ENCODE data around the gene DACH1. TPM values are rescaled to one million over a fixed set of nuclear protein-coding genes. Genes with fewer than 3 reads are reported as not detected.

DACH1 gene
- total RNA-seq, 2 experiments from 2014 or later, result not detected

DNA sequence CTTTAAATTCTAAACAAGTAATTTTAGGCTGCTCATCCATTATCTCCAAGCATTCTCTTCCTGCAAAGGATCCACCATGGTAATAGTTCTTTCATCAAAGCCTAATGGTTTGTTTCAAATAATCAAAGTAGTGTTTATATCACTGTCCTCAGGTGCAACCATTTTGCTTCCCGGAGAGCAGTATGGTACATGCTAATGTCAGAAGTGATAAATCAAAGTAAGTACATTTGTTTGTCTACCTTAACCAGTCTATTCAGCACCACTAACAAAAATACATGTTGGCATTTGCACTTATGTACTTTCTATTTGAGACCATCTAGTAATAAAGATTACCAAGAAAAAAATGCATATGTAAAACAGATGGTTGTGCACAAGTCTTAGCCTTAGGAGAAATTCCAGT is 37.5 kb downstream of the DACH1 start:
- Histone ChIP-seq H3K27ac (ENCODE audit: low read depth, low read length, poor library complexity, severe bottlenecking) (no peak overlapping the region), H3K4me2 (ENCODE audit: low read length) (no peak overlapping the region), H4K20me1 (ENCODE audit: insufficient read depth, low read length) (no peaks in the 10 kb centered on the region), H3K79me2 (ENCODE audit: insufficient read depth, low read depth, low read length) (no peaks in the 10 kb centered on the region), H3K36me3 (ENCODE audit: insufficient read depth, low read length) (no peaks in the 10 kb centered on the region), H3K9me2 (ENCODE audit: insufficient read depth, low read length) (no peaks in the 10 kb centered on the region), H3K9me3 (ENCODE audit: low read length) (no peaks in the 10 kb centered on the region), H3K4me1 (ENCODE audit: insufficient read depth, low read length, poor library complexity, severe bottlenecking) (no peaks in the 10 kb centered on the region), H2AFZ (ENCODE audit: low read length) (no peak overlapping the region), H3K4me3 (ENCODE audit: low read depth, low read length, poor library complexity, severe bottlenecking) (no peak overlapping the region)
- CTCF ChIA-PET (ENCODE audit: unreplicated experiment), result no interaction called here
- no TSS peak for BruUV-seq (replicated peaks)
- no peak for DNase-seq (ENCODE audit: low spot score)
- POLR2A ChIA-PET, result no interaction called here
- TF ChIP-seq, protein P1, sequence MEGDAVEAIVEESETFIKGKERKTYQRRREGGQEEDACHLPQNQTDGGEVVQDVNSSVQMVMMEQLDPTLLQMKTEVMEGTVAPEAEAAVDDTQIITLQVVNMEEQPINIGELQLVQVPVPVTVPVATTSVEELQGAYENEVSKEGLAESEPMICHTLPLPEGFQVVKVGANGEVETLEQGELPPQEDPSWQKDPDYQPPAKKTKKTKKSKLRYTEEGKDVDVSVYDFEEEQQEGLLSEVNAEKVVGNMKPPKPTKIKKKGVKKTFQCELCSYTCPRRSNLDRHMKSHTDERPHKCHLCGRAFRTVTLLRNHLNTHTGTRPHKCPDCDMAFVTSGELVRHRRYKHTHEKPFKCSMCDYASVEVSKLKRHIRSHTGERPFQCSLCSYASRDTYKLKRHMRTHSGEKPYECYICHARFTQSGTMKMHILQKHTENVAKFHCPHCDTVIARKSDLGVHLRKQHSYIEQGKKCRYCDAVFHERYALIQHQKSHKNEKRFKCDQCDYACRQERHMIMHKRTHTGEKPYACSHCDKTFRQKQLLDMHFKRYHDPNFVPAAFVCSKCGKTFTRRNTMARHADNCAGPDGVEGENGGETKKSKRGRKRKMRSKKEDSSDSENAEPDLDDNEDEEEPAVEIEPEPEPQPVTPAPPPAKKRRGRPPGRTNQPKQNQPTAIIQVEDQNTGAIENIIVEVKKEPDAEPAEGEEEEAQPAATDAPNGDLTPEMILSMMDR (conservative IDR thresholded peaks at IDR 0.05; ENCODE audit: low read length), result no peak
- no peak for TF ChIP-seq EZH2phosphoT487 (IDR thresholded peaks at IDR 0.05; ENCODE audit: borderline replicate concordance, low read depth, low read length)
- intact Hi-C loops (cut with micrococcal nuclease; ENCODE audit: unreplicated experiment), result no loop called here

DNA sequence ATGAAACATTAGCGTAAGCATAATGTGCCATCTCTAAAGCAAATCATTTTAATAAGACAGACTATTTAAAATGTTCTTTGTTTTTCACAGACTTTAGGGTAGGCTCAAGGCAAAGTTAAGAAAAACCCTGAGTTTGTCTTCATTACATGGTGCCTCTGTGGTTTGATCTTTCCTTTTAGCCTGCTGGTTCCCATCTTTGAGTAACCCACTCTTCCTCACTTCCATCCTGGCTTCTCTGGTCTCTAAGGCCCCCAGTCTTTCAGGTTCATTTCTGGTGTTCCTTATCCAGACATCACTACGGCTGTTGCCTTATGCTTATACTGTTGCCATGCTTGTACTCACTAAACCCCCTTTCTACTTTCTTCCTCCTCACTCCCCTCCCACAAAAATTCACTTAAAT is 38.4 kb downstream of the DACH1 start:
- Histone ChIP-seq H3K27ac (ENCODE audit: low read depth, low read length, poor library complexity, severe bottlenecking) (no peak overlapping the region), H4K20me1 (ENCODE audit: insufficient read depth, low read length) (no peaks in the 10 kb centered on the region), H3K4me2 (ENCODE audit: low read length) (no peak overlapping the region), H3K4me1 (ENCODE audit: insufficient read depth, low read length, poor library complexity, severe bottlenecking) (no peaks in the 10 kb centered on the region), H3K36me3 (ENCODE audit: insufficient read depth, low read length) (no peaks in the 10 kb centered on the region), H3K9me3 (ENCODE audit: low read length) (no peaks in the 10 kb centered on the region), H3K79me2 (ENCODE audit: insufficient read depth, low read depth, low read length) (no peaks in the 10 kb centered on the region), H3K4me3 (ENCODE audit: low read depth, low read length, poor library complexity, severe bottlenecking) (no peak overlapping the region), H2AFZ (ENCODE audit: low read length) (no peak overlapping the region), H3K9me2 (ENCODE audit: insufficient read depth, low read length) (no peaks in the 10 kb centered on the region)
- no TSS peak for BruUV-seq (replicated peaks)
- TF ChIP-seq EZH2phosphoT487 (IDR thresholded peaks at IDR 0.05; ENCODE audit: borderline replicate concordance, low read depth, low read length), result no peak
- TF ChIP-seq, protein P1 (conservative IDR thresholded peaks at IDR 0.05; ENCODE audit: low read length), result no peak
- intact Hi-C loops (cut with micrococcal nuclease; ENCODE audit: unreplicated experiment), result no loop called here
- ChIA-PET CTCF (ENCODE audit: unreplicated experiment) (no interaction called here), POLR2A (no interaction called here)
- DNase-seq (ENCODE audit: low spot score), result no peak

DNA sequence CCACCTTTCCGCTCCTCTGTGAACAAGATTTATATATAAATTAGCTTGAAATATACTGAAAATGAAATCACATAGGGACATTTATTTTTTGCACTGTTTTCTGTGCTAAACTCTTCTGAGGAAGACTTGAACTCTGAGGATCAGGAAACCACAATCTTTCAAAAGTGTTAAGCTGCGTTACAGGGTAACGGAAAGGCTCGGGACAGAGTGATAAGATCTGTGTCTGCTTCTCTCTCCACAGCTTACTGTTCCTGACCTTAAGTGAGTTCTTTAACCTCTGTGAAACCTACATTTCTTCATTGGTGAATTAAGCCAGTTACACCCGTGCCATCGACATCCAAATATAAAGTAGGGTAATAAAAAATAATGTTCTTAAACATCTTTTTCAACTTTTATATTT is 38.9 kb downstream of the DACH1 start:
- TF ChIP-seq, protein P1 (conservative IDR thresholded peaks at IDR 0.05; ENCODE audit: low read length), result no peak
- no peak for TF ChIP-seq EZH2phosphoT487 (IDR thresholded peaks at IDR 0.05; ENCODE audit: borderline replicate concordance, low read depth, low read length)
- no TSS peak for BruUV-seq (replicated peaks)
- Histone ChIP-seq H3K36me3 (ENCODE audit: insufficient read depth, low read length) (no peaks in the 10 kb centered on the region), H3K79me2 (ENCODE audit: insufficient read depth, low read depth, low read length) (no peaks in the 10 kb centered on the region), H3K4me3 (ENCODE audit: low read depth, low read length, poor library complexity, severe bottlenecking) (no peak overlapping the region), H3K9me3 (ENCODE audit: low read length) (no peaks in the 10 kb centered on the region), H2AFZ (ENCODE audit: low read length) (no peak overlapping the region), H3K4me2 (ENCODE audit: low read length) (no peak overlapping the region), H3K4me1 (ENCODE audit: insufficient read depth, low read length, poor library complexity, severe bottlenecking) (no peaks in the 10 kb centered on the region), H4K20me1 (ENCODE audit: insufficient read depth, low read length) (no peaks in the 10 kb centered on the region), H3K27ac (ENCODE audit: low read depth, low read length, poor library complexity, severe bottlenecking) (no peak overlapping the region), H3K9me2 (ENCODE audit: insufficient read depth, low read length) (no peaks in the 10 kb centered on the region)
- CTCF ChIA-PET (ENCODE audit: unreplicated experiment), result interaction anchor here (0.6 kb wide), 1 partner anchor 99 kb away, joined by 3 read pairs; no protein-coding TSS in a partner anchor
- intact Hi-C loops (cut with micrococcal nuclease; ENCODE audit: unreplicated experiment), result no loop called here
- no peak for DNase-seq (ENCODE audit: low spot score)
- POLR2A ChIA-PET, result interaction anchor here (0.6 to 1.0 kb wide), 2 partner anchors 51 to 572 kb away, joined by 3 read pairs; no protein-coding TSS in a partner anchor

Data from OCI-LY7 (cell line).